ENCODE results near the gene FSHR.

FSHR gene, protein sequence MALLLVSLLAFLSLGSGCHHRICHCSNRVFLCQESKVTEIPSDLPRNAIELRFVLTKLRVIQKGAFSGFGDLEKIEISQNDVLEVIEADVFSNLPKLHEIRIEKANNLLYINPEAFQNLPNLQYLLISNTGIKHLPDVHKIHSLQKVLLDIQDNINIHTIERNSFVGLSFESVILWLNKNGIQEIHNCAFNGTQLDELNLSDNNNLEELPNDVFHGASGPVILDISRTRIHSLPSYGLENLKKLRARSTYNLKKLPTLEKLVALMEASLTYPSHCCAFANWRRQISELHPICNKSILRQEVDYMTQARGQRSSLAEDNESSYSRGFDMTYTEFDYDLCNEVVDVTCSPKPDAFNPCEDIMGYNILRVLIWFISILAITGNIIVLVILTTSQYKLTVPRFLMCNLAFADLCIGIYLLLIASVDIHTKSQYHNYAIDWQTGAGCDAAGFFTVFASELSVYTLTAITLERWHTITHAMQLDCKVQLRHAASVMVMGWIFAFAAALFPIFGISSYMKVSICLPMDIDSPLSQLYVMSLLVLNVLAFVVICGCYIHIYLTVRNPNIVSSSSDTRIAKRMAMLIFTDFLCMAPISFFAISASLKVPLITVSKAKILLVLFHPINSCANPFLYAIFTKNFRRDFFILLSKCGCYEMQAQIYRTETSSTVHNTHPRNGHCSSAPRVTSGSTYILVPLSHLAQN

DNA sequence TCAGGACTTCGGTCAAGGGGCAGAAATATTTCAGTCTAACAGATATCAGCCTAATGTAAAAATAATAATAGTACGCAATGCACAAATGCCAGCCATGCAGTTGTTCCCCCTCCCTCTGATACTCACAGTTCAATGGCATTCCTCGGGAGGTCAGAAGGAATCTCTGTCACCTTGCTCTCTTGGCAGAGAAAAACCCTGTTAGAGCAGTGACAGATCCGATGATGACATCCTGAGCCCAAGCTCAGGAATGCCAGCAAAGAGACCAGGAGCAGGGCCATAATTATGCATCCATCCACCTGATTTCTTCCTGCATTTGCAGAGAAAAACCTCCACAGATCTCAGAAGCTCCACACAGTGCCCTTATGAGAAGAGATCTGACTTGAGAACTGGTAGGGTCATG, at the start of gene FSHR:
TSS of gene FSHR (minus strand) at position 376 of the 400 bp plus-strand sequence. CDS start at position 278, 98 bp downstream.
- DNase-seq: no peak

DNA sequence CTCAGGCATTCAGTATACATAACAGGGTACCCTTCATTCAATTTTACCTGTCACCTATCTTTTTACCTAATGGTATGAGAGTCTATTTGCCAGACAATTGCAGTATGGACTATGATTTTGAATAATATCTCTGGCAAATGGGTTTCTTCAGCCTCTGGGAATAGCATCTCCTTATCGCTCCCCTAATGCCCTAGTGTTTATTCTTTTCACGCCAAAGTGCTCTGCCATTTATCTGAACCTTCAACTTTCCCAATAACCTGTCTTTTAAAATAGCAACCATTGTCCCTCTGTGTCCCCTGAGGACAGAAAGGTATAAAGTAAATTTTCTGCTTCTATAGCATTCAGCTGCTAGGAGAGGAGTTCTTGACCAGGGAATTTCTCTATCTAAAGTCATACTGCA, 45.0 kb upstream of the FSHR start:
- DNase-seq: no peak

DNA sequence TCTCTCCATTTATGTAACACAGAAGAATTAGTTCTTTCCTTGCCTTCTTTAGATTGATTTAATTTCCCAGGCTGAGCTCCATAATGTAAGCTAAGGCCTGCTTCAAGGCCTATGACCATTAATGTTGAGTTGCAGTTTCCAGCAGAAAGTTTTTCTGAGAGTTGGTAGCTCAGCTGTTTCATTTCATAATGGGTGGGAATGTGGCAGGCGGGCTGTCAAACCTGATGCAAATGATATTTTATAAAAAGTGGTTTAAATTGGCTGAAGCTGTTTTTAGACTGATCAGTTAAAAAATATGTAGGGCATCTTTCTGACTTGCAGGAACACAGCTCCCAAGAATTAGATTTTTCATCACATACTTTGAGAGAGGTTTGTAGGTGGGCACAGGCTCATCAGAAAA, 40.4 kb upstream of the FSHR start:
- DNase-seq: no peak

DNA sequence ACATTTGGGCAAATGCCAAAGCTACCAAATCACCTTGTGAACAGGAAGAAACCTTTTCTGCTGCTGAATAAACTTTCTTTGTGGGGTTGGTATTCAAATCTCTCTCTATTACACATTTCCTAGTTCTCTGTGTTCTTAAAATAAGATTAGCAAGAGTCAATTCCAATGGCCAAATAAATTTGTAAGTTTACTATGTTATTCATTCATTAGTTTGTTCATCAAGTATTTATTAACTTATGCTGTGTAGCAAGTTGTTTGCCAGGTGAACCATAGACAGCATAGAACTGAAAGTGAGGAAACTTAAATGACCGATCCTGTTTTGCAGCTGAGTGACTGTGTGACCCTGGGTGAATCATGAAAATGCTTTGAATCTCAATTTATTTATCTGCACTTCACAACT, 37.7 kb upstream of the FSHR start:
- DNase-seq: no peak

DNA sequence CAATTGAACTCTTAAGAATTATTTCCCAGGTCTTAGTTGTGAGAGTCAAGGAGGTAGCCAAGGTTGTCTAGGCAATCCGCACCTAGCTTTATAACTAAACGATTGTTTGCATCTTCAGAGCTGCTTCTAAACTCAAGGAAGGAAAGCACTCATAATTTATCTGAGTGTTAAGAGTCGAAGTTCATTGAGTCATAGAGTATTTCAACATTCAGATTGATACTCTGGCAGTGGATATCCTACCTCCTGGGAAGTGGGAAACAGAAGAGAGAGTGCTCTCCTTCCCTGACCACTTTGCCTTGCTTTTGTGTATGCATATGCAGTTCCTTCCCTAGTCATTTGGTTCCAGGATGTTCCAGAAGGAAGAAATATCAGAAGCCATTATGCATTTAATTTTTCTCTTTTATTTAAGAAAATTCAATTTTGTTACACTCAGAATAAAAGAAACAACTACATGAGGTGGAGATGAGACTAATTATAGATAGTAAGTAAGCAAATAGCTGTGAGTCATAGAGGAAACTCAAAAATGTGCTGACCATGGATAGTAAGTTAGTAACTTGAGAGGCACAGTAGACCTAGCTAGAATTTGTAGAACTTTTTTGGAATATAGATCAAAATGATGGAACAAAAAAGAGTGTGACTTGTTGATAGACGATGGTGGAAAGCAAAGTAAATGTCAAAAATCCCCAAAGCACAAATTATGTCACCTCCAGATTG, 35.4 kb upstream of the FSHR start:
- no peak for DNase-seq

DNA sequence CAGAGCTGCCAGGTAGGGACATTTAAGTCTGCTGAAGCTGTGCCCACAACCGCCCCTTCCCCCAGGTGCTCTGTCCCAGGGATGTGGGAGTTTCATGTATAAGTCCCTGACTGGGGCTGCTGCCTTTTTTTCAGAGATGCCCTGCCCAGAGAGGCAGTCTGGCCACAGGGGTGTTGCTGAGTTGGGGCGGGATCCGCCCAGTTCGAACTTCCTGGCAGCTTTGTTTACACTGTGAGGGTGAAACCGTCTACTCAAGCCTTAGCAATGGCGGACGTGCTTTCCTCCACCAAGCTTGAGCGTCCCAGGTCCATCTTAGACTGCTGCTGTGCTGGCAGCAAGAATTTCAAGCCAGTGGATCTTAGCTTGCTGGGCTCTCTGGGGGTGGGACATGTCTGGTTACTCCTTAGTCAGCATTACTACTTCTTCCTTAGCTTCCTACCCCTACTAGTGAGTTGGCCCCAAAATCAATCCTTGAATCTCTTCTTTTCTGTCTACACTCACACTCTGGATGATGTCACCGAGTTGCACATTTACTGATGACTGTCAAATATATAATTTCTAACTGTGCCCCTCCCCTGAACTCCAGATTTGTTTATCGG, 31.8 kb upstream of the FSHR start:
- no peak for DNase-seq

DNA sequence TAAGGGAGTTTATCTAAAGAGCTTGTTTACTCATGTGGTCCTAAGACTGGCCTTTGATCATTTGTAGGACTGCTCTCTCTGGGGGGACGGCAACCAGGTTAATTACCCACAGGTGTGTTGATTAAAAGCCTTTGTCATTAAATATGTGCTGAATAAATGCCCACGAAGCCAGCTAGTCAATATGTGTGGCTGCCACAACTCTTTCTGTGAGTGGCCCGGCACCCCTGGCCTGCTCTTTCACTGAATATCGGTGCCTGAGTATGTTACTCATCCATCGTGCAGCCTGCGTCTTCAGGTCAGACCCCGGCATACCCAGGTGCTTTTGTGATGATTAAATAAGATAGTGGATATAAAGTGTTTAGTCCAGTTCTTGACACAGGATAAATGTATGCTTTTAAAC, 24.3 kb upstream of the FSHR start:
- DNase-seq: no peak

DNA sequence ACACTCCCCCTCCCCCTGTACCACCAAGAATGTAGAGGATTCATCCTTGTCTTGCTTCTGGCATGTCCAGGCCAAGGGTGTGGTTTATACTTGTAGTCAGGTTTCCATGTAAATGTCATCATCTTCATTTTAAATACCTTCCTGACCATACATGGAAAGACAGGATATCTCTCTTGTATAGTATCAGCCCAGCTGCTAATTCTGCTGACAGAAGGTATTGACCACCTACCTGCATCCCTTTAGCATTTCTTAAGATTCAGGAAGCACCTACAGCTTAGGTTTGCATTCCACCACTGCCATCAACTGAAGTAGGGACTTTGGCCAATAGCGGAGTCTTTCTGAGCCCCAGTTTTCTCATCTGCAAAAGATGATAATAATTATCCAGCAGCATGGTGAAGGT, 22.9 kb upstream of the FSHR start:
- no peak for DNase-seq

DNA sequence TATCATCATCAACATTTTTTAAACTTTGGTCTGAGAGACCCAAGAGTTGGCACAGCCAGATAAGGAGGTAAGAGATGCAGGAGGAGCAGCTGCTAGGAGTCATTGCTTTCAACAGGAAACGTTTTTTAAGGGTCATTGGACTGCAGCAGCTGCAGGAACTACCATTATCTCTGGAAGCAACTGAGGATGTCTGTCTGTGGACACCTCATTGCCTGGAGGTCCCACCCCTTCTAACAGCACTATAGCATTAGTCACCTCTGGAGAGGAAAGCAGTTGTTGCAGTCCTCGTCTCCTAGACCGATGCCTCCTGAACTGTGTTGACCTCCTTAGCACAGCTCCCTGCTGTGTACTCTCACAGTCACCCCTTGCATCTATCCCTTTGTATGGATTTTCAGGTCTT, 21.5 kb upstream of the FSHR start:
- no peak for DNase-seq

DNA sequence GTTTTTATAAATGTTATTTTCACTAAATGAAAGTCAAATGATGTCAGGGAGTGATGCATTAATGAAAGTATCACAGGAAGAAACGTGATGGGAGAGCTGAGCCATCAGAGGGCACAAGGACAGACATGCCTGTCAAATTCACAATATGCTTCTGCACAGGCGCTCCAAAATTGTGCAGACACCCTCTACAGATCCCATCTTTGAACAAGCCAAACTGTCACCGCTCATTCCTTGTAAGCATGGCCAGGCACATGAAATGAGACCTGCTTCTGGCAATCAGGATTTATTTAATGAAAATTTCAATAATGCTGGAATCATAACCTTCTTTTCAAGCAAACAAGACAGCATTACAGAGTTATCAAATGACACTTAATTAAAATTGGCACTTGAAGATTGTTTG, 20.4 kb upstream of the FSHR start:
- DNase-seq: no peak

DNA sequence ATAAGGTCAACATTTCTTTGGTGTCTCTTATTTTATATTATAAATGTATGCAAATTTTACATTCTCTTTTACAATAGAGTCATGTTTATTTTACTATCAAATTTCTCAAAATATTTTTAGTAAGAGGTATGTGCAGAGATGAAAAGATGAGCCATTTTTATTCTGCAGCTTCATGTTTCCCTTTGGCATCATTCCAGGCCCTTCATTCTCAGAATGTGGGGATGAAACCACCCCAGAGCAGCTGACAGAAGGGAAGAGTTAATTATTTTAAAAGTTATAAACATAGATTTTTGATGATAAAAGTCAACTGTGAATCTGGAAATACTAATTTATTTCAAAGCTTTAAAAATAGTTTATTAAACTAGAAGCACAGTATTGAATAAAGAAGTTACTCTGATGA, 12.8 kb upstream of the FSHR start:
- no peak for DNase-seq

DNA sequence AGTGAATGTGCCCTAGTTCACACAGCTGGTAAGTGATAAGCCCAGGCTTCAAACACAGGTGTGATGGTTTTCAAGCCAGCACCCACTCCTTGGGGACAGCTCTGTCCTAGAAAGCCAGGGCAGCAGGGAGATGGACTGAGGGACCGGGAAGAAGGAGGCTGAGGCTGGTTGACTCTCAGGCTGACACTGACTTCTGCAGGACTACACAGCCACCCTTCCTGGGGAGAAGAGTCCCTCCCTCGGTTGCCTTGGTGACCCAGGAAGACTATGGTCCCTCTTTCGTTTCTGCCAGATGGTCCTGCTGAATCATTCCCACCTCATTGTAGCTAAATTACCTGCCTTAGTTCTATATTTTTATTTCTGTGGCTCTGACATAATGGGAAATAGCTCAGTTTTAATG, 11.3 kb upstream of the FSHR start:
- DNase-seq: no peak

DNA sequence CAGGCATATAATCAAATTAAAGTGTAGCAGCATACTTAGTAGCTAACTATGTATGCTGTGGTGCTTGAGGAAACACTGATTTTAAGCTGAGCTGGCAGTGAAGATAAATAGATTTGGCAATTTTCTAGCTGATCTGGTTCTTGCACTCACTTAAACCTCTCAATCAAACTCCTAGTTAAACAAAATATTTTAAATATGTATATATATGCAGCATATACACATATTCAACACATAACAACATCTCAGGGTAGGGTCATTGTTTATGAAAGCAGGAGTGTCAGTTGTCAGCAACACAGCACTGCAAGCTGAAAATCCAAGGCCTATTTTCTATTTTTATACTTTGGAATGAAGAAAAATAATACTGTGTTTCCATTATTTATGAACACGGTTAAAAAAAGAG, 10.4 kb upstream of the FSHR start:
- DNase-seq: no peak

DNA sequence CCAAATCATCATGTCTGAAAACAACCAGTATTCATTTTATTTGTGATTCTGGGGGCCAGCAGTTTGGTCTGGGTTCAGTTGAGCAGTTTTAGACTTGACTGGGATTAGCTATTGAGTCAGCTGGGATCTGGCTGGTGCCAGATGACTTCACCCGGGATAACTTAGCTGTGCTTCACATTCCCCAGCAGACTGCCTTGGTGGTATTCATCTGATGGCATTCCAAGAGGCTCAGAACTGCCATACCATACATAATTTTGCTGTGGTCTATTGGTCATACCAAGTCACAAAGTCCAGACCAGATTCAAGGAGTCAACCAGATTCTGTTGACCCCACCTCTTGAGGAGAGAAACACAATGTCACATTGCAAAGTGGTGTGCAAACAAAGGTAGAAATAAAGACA, 7.8 kb upstream of the FSHR start:
- no peak for DNase-seq

DNA sequence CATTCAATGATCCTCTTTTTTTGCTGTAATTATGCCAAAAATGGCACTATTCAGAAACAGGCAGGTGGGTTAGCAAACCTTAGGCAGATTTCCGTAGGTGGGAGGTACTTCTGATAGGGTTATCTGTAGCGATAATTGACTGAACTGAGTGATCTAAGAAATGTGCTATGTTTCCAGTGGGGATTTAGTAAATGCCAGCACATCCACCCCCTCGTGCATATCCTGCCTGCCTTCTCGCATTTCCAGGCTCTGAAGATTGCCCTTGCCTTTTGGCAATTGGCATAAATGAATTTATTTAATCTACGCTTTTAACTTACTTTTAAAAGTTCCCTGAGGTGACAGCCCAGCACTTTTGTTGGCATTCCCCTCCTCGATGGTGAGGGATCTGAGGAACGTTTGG, 576 bp upstream of the FSHR start:
- DNase-seq: no peak

DNA sequence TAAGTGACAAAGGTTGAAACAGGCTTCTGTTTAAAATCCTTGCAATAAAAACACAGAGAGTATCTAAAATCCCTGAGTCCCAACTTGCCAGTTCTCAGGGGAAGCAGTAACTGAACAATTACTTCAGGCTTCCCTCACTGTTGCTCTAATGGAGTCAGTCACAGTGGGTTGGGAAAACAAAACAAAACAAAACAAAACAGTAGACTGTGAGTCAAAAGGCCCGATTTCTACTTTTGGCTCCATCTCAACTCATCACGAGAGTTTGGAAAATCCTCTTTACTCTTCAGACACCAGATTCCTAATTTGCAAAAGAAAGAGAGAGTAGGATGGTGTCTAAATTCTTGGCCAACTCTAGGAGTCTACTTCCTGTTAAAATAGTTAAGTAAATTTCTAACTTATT, 1.1 kb downstream of the FSHR start:
- DNase-seq: no peak

DNA sequence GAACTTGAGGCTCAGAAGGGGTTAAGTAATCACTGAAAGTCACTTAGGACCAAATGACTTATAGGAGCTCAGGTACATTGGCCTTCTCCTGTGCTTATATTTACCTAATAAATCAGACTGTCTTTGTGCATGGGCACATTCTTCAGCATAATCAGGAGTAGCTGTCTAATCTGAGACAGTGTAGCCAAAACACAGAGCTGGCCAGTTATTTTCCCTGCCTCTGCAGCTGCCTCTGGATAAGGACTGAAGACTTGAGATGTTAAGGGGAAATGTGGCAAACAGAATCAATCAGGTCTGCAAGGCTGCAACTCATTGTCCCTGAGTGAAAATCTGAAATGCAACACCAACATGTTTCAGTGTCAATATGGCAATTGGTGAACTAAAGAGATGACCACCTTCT, 1.5 kb downstream of the FSHR start:
- DNase-seq: no peak

DNA sequence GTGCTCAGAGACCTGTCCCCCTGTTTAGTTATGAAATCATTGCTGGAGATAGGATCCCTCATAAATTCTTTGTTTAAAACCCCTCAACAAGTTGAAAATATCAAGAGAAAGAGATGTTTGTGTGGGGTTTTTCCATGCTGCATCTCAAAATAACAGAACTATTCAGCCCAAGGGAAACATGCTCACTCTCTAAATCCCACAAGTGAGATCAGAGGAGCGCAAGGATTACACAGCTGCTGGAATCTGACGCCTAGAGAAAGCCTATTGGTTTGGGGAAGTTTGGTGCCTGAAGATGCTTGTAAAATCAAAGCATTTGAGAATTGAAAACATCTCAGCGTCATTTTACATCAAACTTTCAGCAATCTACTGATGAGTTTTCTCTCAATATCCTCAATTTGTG, 7.9 kb downstream of the FSHR start:
- no peak for DNase-seq

DNA sequence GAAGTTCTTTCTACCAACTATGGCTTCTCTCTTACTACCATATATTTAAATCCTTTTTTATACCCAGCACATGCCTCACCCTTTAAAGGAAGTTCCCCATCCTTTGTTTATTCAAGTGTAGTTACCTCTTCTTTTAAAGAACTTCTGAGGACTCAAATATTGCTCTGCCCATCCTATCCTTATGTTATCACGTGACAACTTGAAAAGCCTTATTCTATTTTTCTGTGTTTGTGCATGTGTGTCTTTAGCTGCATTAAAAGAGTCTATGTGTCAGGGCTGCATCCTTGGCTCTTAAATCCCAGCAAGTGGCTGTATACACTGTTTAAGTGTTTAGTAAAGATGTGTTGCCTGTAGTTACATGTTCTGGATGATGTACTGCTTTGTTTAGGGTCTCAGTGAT, 22.5 kb downstream of the FSHR start:
- no peak for DNase-seq

DNA sequence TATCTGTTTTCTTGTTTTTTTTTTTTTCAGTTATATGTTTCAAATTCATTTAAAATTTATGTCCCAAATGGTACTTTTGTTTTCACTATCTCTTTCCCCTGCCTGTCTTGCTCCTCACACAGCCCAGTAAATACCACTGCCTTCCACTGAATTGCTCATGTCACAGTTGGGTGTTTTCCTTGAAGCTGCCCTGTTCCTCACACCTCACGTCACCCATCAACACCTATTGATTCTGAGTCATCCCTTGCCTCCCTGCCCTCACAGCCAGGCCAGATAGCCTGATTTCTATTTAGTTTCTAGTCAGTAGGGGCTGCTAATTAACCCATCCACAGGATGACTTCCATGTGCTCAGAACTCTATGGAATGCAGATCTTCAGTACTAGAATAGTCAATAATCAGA, 25.3 kb downstream of the FSHR start:
- DNase-seq: no peak

DNA sequence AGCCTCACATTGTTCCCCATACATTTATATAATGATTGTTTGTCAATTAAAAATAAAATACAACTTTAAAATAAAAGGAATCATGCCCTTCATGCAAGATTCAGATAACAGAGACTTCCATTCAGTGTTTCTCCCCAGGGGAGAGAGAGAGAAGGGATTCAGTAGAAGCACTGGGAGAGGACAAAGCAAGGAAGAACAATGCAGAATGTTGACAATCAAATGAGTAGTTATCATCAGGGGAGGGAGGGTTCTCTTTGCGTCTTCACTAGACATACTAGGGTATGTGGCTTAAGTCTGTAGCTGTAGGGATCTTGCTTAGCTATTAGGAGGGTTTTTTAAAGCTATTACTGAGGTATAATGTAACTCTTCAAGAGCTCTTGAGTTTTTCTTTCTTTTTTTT, 30.7 kb downstream of the FSHR start:
- no peak for DNase-seq

DNA sequence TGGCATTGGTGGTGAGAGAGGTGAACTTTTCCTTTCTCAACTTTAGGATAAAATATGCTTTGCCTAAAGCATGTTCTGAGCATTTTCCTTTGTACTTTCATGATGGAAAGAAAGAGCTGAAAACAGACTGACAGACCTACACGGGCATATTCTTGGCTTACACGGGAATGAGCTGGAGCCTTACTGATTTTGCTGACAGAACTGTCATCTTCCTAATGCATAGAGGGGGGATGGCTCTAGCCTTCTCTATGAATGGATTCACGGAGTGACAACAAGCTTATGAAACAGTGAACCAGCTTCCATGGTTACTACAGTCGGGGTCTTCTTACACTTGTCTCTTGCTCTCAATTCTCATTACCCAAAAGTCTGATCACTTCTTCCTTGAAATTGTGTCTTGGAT, 32.2 kb downstream of the FSHR start:
- DNase-seq: no peak

DNA sequence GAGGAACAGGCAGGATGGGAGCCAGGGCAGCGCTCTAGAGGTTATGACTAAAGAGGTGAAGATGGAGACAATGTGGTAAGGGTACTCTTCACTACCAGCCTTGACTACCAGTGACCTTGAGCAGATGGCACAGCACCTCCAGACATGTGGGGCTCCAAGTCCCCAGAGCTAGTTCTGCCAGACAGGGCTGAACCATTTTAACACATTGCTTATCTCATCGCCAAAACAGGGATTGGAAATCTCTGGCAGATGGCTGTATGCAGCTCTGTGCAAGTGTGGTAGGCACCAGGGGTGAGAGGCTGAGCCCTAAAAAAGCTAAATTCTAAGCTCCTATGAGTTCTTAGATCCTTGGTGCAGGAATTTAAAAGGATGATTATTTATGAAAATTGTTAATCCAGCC, 41.3 kb downstream of the FSHR start:
- DNase-seq: no peak

DNA sequence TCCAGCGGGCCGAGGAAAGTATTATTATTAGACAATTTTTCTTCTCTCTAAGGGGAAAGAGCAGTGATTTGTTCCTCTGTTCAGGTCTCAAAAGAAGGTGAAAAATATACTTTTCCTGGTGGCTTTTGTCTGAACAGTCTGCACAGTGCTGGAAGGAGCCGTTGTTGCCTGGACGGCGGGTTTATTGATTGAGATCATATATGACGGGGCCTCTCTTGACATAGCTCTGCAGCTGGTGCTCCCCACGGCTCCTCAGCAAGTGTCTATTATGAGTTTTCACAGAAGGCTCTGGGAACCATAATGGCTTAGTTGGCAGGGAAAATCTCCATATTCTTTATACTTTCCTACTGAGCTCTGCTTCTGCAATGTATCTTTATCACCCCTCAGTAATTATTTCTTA, 42.9 kb downstream of the FSHR start:
- no peak for DNase-seq

Measured in activated CD4-positive, alpha-beta T cell treated with anti-CD3 and anti-CD28 coated beads for 48 hours (primary cell).